Activated T-cell treated with anti-CD3 and anti-CD28 coated beads, Interleukin-2, amount 50 U/mL, for 24 hours (primary cell): ENCODE data around the gene AKAP3.

ENCODE experiments used
- DNase-seq: peaks from one replicate; pipeline ENCODE4 v3.0.0-alpha.2; 2020
- H3K27ac Mint-ChIP-seq: 2 replicates; pipeline ENCODE4 v1.8.0; 2020; ENCODE audit warnings: mild to moderate bottlenecking, mixed read lengths
- H3K27me3 Mint-ChIP-seq: 2 replicates; pipeline ENCODE4 v1.8.0; 2020; ENCODE audit warnings: mixed read lengths
- H3K36me3 Mint-ChIP-seq: 2 replicates; pipeline ENCODE4 v1.8.0; 2020; ENCODE audit warnings: low read depth, mixed read lengths
- H3K4me1 Mint-ChIP-seq: 2 replicates; pipeline ENCODE4 v1.8.0; 2020; ENCODE audit warnings: low read depth, mixed read lengths
- H3K4me3 Mint-ChIP-seq: 2 replicates; pipeline ENCODE4 v1.8.0; 2020; ENCODE audit warnings: mild to moderate bottlenecking, moderate library complexity, mixed read lengths
- H3K9me3 Mint-ChIP-seq: 2 replicates; pipeline ENCODE4 v1.8.0; 2020; ENCODE audit warnings: mixed read lengths

The AKAP3 gene

DNA sequence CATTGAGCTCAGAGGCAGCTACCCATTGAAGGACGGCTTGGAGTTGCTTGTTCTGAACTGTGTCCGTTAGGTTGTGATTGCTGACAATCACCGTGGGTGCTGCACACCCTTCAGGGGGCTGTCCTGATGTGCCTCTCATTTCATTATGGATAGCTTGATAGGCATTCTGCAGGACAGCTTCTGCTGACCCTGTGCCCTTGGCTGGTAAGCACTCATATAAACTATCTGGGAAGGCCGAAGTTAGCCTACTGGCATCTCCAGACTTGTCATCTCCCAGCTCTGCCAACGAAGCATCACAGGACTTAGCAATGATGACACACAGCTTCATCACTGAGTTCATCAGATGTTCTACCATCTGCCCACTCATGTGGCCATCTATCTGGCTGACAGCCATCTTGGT lies 22.3 kb downstream of the AKAP3 start:
- Mint-ChIP-seq H3K4me3 (no peak overlapping the region), H3K27ac (no peak overlapping the region), H3K36me3 (no peaks in the 10 kb centered on the region), H3K27me3 (peaks cover 31% of the 10 kb centered on the region), H3K4me1 (no peaks in the 10 kb centered on the region), H3K9me3 (no peaks in the 10 kb centered on the region)
- no peak for DNase-seq

DNA sequence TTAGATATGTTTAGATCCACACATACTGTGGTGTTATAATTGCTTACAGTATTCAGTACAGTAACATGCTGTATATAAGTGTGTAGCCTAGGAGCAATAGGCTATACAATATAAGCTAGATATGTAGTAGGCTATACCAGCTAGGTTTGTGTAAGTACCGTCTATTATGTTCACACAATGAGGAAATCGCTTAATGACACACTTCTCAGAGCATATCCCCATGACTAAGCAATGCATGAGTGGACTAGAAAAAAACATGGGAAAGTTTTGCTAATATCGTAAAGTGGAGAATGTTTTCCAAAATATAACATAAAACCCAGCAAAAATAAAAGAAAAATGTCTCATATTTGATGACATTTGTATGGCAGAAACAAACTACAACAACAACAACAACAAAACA lies 27.3 kb downstream of the AKAP3 start:
- Mint-ChIP-seq H3K27ac (no peak overlapping the region), H3K27me3 (peaks cover 19% of the 10 kb centered on the region), H3K4me3 (no peak overlapping the region), H3K36me3 (peaks cover 2% of the 10 kb centered on the region), H3K9me3 (no peaks in the 10 kb centered on the region), H3K4me1 (no peaks in the 10 kb centered on the region)
- no peak for DNase-seq

DNA sequence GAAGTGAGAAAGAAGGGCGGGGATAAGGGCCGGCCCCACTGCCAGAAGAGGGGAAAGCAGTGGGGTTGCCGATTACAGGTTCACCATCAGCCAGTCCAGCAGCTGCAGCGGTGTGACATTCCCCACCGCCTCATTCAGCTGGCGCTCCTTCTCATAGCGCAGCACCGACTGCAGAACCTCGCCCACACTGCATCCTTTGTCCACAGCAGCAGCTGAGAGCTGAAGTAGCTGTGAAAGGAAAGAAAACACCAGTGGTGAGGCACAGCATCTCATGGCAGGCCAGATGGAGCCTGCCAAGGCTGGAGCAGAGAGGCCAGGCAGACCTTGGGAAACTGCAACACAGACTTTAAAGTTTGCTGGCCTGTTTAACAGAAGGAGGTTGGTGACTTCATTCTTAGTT lies 33.2 kb downstream of the AKAP3 start:
- no peak overlapping the region for H3K4me3 Mint-ChIP-seq
- no peaks in the 10 kb centered on the region for H3K27me3 Mint-ChIP-seq
- no peaks in the 10 kb centered on the region for H3K9me3 Mint-ChIP-seq
- H3K36me3 Mint-ChIP-seq: peaks cover 50% of the 10 kb centered on the region
- H3K27ac Mint-ChIP-seq: no peak overlapping the region
- no peaks in the 10 kb centered on the region for H3K4me1 Mint-ChIP-seq
- no peak for DNase-seq

DNA sequence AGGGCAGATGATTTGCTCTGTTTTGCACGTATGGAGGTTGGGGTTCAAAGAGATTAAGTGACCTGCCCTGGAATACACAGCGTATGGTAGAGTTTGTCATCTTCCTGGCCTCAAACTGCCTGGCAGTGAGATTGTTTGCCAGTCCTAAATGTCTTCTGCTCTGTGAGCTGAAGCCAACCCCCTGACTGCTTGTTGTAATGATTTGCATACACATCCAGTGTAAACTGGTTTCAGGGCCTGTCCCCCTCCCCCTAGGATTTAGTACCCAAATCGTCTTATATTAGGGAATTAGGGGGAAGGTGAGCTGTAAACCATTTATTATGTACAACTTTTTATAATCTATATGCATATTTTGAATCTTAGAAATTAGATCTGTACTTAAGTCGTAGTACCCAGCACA lies 38.4 kb downstream of the AKAP3 start:
- Mint-ChIP-seq H3K4me3 (no peak overlapping the region), H3K9me3 (no peaks in the 10 kb centered on the region), H3K4me1 (peaks cover 14% of the 10 kb centered on the region), H3K27me3 (no peaks in the 10 kb centered on the region), H3K27ac (peak overlapping the region; percentile 30), H3K36me3 (peaks cover 69% of the 10 kb centered on the region)
- DNase-seq: no peak

DNA sequence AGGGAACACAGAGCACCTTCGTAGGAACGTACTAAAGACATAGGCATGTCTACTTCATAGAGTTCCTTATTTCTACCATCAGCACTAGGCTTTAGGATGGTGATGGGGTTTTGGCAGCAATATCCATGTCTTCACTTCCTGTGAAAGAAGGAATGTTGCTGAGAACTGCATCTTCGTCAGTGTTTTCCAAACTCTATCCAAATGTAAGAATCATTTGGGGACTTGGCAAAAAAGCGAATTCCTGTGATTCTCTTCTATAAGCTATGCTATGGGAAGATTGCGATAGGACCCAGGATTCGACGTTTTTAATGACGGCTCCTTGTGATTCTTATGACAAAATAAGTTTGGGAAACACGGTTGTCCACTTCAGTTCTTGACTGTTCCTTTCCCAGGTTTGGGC lies 39.8 kb downstream of the AKAP3 start:
- no peaks in the 10 kb centered on the region for H3K27me3 Mint-ChIP-seq
- no peak overlapping the region for H3K4me3 Mint-ChIP-seq
- no peaks in the 10 kb centered on the region for H3K9me3 Mint-ChIP-seq
- peaks cover 18% of the 10 kb centered on the region for H3K4me1 Mint-ChIP-seq
- peaks cover 61% of the 10 kb centered on the region for H3K36me3 Mint-ChIP-seq
- DNase-seq: no peak
- H3K27ac Mint-ChIP-seq: no peak overlapping the region

DNA sequence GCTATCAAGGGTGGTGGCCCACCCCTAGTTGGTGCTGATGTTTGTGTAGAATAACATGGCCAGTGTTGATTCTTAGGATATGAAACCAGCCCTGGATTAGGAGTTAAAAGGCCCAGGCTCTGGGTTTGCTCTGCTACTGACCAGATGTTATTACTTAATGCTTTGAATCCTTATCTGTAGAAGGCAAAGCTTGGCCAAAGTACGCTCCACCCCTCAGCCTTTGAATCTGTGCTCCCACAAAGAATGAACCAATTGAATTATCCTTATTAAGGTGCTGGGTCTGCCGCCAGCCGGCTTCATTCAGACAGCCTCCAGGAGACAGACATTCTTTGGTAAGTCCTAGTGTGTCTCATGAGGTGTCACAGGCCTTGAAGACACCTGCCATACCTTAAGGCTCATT lies 41.8 kb downstream of the AKAP3 start:
- Mint-ChIP-seq H3K9me3 (no peaks in the 10 kb centered on the region), H3K27ac (no peak overlapping the region), H3K4me1 (peaks cover 18% of the 10 kb centered on the region)

DNA sequence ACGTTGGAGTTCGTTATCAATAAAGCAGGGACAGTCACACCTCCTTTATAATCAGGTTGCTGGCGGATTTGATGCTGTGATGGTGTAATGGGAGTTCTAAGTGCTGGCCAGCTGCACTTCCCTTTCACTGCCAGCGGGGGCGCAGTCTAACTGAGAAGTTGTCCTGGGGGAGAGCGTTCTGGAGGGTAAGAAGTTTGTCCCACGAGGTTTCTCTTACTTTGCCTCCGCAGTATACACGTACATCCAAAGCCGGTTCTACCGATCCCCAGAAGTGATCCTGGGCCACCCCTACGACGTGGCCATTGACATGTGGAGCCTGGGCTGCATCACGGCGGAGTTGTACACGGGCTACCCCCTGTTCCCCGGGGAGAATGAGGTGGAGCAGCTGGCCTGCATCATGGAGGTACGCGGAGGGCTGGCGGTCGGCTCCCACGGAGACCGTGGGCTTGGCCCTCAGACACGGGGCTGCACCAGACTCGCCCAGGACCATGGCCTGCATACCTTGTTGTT lies 44.1 kb downstream of the AKAP3 start:
- Mint-ChIP-seq H3K4me1 (peaks cover 18% of the 10 kb centered on the region), H3K27me3 (no peaks in the 10 kb centered on the region), H3K36me3 (peaks cover 23% of the 10 kb centered on the region), H3K27ac (peak overlapping the region; percentile 96), H3K4me3 (peak overlapping the region; percentile 94), H3K9me3 (no peaks in the 10 kb centered on the region)
- DNase-seq: peak; percentile 86

More for the DNA sequence above, 41.8 kb downstream of the AKAP3 start:
- H3K27me3 Mint-ChIP-seq: no peaks in the 10 kb centered on the region
- H3K36me3 Mint-ChIP-seq: peaks cover 43% of the 10 kb centered on the region
- peak overlapping the region; percentile 30 for H3K4me3 Mint-ChIP-seq
- no peak for DNase-seq

DNA sequence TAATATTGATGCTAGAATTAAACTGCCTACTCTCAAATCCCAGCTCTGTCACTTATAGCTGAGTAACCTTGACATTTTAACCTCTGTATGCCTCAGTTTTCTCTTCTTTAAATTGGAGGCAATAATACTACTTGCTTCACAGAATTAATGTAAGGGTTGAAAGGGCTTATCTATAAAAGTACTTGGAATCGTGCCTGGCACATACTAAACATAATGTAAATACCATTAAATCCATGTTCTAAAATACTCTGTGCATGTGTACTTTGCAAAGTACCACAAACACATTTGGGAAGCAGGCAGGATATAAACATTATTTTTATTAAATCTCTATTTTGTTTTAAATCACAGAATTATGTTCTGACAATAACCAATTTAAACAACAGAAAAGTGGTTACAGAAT lies 44.9 kb downstream of the AKAP3 start:
- Mint-ChIP-seq H3K36me3 (peaks cover 17% of the 10 kb centered on the region), H3K27ac (no peak overlapping the region), H3K27me3 (no peaks in the 10 kb centered on the region), H3K4me1 (peaks cover 18% of the 10 kb centered on the region), H3K4me3 (no peak overlapping the region), H3K9me3 (no peaks in the 10 kb centered on the region)
- DNase-seq: no peak

DNA sequence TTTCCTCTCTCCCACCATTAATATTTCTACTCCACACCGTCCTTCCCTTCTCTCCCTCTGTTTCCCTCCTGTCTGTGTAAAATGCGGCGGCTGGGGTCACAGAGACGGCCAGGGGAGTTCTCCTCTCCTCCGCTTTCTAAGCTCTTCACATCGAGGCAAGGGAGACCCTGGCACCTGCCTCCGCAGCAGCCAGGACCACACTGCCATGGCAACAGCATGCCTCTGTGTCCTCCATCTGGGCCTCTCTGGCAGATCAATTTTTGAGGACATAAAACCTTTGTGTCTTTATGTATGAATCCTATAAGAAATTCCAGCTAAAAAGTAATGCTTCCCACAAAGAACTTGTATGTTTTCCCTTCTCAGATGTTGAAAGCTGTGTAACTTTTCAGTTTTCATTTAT lies 45.4 kb downstream of the AKAP3 start:
- H3K27me3 Mint-ChIP-seq: no peaks in the 10 kb centered on the region
- no peaks in the 10 kb centered on the region for H3K9me3 Mint-ChIP-seq
- DNase-seq: no peak
- H3K27ac Mint-ChIP-seq: no peak overlapping the region
- peaks cover 14% of the 10 kb centered on the region for H3K36me3 Mint-ChIP-seq
- H3K4me1 Mint-ChIP-seq: peaks cover 18% of the 10 kb centered on the region
- no peak overlapping the region for H3K4me3 Mint-ChIP-seq

DNA sequence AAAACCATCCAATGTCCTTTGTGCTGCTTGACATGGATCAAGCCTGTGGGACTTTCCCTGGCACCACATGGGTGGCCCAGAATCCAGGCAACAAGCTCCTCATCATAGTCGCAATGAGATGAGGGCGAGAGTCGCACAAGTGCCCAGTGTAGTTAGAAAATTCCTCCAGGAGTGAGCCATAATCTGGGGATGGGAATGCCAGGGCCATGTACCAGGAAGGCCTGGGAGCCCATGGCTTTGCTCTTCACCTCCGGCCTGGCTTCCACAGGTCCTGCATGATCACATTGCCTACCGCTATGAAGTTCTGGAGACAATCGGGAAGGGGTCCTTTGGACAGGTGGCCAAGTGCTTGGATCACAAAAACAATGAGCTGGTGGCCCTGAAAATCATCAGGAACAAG lies 53.0 kb downstream of the AKAP3 start:
- Mint-ChIP-seq H3K36me3 (no peaks in the 10 kb centered on the region), H3K27ac (no peak overlapping the region), H3K9me3 (no peaks in the 10 kb centered on the region), H3K4me3 (no peak overlapping the region), H3K4me1 (no peaks in the 10 kb centered on the region), H3K27me3 (no peaks in the 10 kb centered on the region)
- no peak for DNase-seq

DNA sequence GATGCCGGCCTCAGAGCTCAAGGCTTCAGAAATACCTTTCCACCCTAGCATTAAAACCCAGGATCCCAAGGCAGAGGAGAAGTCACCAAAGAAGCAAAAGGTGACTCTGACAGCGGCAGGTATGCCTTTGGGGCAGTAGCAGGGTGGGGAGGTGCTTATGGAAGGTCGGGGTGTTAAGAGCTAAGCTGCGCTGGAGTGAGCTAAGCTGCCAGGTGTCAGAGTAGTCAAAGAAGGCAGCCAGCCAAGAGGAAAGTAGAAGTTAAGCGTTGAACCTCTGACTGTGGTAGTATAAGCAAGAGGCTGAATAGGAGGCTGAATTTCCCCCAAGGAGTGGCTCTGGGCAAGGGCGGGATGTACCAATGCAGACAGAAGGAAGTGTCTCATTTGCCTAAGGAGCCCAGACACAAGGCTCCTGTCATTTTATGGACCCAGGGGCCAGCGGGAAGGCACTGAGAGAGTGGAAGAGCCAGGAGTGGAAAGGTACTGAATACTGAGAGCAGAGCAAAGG lies 57.6 kb downstream of the AKAP3 start:
- Mint-ChIP-seq H3K4me3 (no peak overlapping the region), H3K36me3 (no peaks in the 10 kb centered on the region), H3K9me3 (no peaks in the 10 kb centered on the region)

DNA sequence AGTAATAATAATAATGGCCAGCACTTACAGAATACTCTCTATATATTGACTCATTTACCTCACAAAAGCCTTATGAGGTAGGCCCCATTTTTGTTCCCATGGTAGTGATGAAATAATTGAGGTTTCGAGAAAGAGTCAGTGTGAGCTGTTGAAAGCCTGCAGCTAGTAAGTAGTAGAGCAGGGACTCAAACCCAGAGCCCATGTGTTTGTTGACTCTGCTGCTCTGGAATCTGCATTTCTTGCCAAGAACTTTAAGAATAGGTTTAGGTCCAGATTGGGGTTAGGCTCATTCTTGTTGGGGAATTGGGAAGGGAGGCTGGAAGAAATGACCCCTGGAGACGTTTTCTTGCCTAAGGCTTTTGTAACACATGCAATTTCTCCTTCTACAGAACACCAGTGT lies 58.9 kb downstream of the AKAP3 start:
- no peaks in the 10 kb centered on the region for H3K27me3 Mint-ChIP-seq

More for the DNA sequence above, 57.6 kb downstream of the AKAP3 start:
- Mint-ChIP-seq H3K27ac (no peak overlapping the region), H3K27me3 (no peaks in the 10 kb centered on the region), H3K4me1 (no peaks in the 10 kb centered on the region)
- DNase-seq: no peak

DNA sequence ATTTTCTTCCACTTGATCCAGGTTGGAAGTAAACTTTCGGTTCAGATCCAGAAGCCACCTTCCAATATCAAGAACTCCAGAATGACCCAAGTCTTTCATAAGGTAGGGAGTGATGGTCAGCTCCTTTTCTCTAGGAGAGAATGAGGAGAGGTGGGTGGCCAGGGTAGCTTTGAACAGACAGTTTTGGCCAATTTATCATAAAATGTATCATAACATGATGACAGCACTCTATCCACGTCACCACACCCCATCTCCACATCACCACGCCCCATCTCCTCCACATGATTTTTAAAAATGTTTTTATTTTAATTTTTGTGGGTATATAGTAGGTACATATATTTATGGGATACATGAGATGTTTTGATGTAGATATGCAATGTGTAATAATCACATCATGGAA lies 59.9 kb downstream of the AKAP3 start:
- H3K9me3 Mint-ChIP-seq: no peaks in the 10 kb centered on the region
- DNase-seq: no peak
- H3K27me3 Mint-ChIP-seq: no peaks in the 10 kb centered on the region
- H3K4me1 Mint-ChIP-seq: no peaks in the 10 kb centered on the region
- H3K27ac Mint-ChIP-seq: no peak overlapping the region
- H3K36me3 Mint-ChIP-seq: no peaks in the 10 kb centered on the region
- no peak overlapping the region for H3K4me3 Mint-ChIP-seq

More for the DNA sequence above, 58.9 kb downstream of the AKAP3 start:
- no peaks in the 10 kb centered on the region for H3K36me3 Mint-ChIP-seq
- H3K4me1 Mint-ChIP-seq: no peaks in the 10 kb centered on the region
- H3K9me3 Mint-ChIP-seq: no peaks in the 10 kb centered on the region
- DNase-seq: no peak
- H3K4me3 Mint-ChIP-seq: no peak overlapping the region
- no peak overlapping the region for H3K27ac Mint-ChIP-seq

DNA sequence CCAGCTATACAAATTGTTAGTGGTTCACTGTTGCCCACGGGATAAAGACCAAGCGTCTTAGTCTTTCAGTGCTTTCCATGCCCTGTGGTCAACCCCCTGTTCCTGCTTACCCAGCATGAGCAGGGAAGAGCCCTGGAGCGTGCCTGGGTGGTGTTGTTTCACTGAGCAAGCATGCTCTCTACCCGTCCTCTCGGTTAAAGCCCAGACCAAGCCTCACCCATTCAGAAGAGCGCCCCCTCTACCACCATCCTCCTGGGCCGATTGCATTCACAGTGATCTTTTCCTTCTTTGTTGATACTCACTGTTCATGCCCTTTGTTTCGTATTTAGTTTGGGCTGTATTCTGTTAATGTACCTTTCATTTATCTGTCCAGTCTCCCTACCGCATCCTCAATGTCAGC lies 61.7 kb downstream of the AKAP3 start:
- DNase-seq: no peak
- Mint-ChIP-seq H3K9me3 (no peaks in the 10 kb centered on the region), H3K27me3 (no peaks in the 10 kb centered on the region), H3K36me3 (no peaks in the 10 kb centered on the region), H3K27ac (no peak overlapping the region), H3K4me3 (no peak overlapping the region), H3K4me1 (no peaks in the 10 kb centered on the region)

DNA sequence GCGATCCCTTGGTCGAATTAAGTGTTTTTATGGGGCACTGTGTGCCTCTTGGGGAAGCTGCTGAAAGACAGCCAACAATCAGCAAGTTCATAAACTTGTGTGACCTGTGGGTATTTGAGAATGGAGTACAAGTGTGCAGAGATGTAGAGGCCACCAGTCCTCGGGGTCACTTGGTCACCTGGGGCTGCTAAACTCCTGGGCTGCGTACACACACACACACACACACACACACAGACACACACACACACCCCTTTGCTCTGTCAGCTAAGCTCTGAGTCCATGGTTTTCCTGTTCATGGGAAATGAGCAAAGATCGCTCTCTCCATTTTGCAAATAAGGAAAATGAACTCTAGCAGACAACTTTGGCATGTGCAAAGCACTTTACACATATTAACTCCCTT lies 62.4 kb downstream of the AKAP3 start:
- H3K27me3 Mint-ChIP-seq: no peaks in the 10 kb centered on the region
- no peak overlapping the region for H3K27ac Mint-ChIP-seq
- no peaks in the 10 kb centered on the region for H3K9me3 Mint-ChIP-seq

DNA sequence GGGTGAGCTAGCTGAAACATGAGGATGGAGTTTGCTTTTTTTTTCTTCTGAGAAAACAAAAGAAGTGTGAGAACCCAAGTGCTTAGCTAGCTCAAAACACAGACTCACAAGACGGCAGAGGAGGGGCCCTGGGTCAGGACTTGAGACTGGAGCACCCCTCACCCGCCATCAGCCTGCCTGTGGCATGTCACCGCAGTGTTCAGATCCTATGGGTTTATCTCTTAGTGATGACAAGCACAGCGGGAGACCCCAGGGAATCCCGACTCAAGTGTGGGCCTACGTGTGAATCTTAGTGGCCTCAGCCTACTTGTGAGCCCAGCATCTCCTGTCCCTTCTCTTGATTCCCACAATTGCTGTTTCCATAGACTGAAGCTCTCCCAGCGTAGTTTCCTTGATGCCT lies 64.0 kb downstream of the AKAP3 start:
- Mint-ChIP-seq H3K4me3 (no peak overlapping the region), H3K4me1 (no peaks in the 10 kb centered on the region), H3K27me3 (peaks cover 6% of the 10 kb centered on the region), H3K9me3 (no peaks in the 10 kb centered on the region), H3K36me3 (no peaks in the 10 kb centered on the region), H3K27ac (no peak overlapping the region)
- no peak for DNase-seq

More for the DNA sequence above, 62.4 kb downstream of the AKAP3 start:
- no peak for DNase-seq
- Mint-ChIP-seq H3K36me3 (no peaks in the 10 kb centered on the region), H3K4me3 (no peak overlapping the region), H3K4me1 (no peaks in the 10 kb centered on the region)
